Stimulated activated CD8-positive, alpha-beta memory T cell treated with anti-CD3 and anti-CD28 coated beads, Interleukin-4, amount 100 ng/mL, for 1 hour (primary cell): Measurements from ENCODE around the gene DYTN.

Source experiments
- DNase-seq, 2 donors: peaks; one replicate each; pipeline ENCODE4 v3.0.0-alpha.2; 2020; ENCODE audit warnings: low read depth in 2 of 2, low spot score in 1 of 2

DYTN gene

DNA sequence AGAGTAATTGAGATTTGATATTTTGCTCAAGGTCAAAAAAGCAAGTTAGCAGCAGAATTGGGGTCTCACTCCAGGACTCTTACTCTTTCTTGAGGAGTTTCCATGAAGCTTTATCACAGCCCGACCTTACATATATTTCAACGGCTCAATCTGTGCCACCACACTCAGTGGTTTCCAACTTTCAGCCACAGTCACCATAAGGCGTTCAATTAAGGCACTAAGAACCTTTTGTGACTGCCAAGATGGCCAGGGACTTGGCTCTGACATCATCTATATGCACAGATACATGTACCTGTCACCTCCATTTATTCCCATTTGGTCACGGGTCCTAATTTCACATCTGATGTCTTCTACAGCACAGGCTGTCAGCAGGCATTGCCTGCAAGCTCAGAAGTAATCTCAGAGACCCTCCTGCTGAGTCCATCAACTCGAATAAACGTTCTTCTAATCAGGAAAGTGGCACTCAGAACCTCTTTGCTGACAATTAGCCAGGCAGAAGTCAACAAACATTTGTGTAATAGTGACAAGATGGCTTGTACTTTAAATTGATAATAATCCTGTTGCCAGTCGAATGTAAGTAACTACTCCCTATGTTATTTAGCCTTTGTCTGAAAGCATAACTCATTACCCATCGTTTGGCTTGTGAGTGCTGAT is 16.1 kb downstream of the DYTN start:
- DNase-seq, result no peak

DNA sequence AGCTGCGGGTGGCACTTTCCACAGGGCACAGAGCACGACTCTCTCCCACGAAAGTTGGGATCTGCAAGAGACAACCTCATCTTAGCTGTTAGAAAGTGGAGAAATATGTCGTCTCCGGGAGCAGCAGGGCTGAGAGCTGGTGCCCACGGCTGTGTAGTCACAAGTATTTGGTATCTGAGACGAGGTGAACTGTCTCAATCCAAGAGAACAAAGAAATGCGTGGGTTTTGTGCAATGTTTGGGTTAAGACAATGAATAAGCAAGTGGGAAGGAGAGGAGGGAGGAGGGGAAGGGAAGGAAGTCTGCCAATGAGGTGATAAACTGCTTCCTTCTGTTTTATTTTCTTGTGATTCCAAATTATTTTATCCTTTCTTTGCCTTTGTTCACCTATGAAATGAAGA is 18.0 kb downstream of the DYTN start:
- DNase-seq, result no peak

DNA sequence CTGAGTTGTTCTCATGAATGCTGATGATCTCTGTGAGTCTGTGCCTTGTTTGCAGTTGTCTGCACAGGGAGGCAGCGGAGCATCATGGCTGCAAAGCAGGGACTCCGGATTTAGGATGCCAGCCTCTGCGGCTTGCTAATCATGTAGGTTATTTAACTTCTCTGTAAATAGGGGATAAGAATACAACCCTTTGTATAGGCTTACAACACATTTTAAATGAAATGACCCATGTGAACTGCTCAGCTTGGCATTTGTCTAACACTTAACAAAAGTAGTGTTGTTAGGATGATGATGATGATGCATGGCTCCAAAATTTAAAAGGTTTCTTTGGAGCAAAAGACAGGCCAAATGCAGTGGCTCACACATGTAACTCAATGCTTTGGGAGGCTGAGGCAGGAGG is 19.4 kb downstream of the DYTN start:
- DNase-seq, result no peak

DNA sequence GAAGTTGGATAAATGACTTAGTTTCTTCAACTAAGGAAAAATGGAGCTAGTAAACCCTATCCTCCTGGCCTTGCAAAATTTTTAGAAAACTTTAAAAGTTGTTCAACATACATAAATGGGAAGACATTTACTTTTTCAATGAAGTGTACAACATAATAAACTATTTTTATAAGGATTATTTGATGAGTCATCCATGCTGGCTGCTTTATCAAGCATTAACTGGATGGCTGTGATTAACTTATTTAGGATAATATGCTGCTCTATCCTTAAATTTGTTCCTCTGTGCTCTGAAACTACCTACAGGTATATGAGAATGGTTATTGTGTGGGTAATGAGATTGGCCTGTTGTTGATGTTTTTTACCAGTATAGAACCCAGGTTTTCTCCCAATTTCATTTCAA is 21.3 kb downstream of the DYTN start:
- no peak for DNase-seq

DNA sequence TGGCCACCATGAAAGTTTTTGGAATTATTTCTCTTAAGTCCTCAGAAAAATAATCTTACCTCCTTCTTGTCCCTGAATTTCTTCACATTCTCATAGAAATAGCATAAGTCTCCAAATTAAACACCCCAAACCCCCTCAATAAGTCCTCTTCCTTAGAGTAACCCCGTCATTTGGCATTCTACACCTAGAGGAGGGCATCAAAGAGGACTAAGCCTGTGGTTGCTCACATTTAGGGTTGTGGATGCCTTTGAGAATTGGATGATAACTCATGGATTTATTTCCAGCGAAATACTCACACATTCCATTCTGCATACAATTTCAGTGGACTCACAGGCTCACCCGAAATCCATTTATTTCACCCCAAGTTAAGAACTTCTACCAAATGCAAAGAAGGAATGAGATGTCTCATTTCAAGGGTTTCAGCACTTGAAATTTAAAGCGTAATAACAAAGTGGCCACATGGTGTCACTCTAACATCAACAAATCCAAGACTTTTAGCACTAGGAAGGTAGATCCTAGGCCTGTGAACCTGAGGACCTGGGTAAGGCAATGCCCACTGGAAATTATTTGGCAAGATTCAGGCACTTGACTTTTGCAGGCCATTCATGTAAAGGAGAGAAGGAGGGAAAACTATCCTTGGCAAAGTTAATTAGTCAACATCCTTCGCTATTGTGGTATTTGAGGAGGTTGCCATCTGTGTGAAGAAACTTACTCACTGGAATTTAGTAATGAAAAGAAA is 24.6 kb downstream of the DYTN start:
- DNase-seq, result no peak

DNA sequence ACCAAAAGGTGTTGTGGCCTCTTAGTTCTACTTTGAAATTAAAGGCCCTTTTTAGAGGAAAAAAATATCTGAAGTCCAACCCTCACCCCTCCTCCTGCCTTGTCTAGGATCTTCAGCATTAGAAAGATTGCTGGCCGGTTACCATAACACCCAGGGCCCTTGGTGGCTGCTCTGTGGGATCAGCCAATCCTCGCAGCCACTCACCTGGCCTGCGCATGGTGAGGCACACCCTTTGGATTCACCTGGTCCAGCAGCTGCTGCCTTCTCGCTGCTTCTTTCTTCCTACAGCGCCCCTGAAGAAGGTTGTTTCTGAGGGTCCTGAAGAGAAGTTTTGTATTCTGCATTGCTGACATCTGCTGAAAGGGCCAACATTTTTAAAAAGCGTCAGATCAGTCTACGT is 25.2 kb downstream of the DYTN start:
- DNase-seq, result no peak

DNA sequence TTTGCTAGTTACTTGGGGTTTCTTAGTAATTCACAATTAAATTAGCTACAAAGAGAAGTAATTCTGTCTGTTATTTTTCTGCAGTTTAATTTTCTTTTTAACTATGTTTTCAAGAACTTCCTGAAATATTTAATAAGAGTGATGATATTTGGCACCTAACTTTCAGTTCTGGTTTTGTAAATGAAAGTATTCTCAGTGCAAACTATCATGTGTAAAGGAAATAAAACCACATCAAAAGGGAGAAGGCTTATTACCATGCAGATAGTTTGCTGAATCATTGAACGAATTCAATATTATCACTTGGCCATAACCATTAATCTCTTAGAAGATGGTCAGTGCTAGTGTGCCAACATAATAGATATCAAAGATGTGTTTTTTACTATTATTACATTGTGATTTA is 29.2 kb downstream of the DYTN start:
- no peak for DNase-seq

DNA sequence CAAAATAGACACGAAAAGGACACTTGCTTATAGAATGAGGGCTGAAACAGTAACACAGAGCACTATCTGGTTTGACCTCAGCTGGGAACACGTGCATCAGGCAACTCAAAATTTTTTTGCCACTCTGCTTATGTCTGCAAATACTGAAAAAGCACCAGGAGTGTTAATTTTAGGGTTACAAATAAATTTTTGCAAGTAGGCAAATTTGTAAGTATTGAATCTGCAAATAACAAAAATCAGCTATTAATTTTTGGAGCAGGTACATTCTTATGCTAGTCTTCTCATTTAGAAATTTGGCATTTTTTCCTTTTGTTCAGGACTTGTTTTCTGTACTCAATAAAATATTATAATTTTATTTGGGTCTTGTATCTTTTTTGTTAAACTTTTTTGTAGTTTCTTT is 29.7 kb downstream of the DYTN start:
- DNase-seq, result no peak

- no peak for DNase-seq
These were observed 34.6 kb downstream of the DYTN start for GRCh38 chr2:206683546-206683945.

- DNase-seq, result no peak
These were observed 47.5 kb downstream of the DYTN start for GRCh38 chr2:206670531-206671319.

- no peak for DNase-seq
These were observed 52.9 kb downstream of the DYTN start for GRCh38 chr2:206665251-206665650.

DNA sequence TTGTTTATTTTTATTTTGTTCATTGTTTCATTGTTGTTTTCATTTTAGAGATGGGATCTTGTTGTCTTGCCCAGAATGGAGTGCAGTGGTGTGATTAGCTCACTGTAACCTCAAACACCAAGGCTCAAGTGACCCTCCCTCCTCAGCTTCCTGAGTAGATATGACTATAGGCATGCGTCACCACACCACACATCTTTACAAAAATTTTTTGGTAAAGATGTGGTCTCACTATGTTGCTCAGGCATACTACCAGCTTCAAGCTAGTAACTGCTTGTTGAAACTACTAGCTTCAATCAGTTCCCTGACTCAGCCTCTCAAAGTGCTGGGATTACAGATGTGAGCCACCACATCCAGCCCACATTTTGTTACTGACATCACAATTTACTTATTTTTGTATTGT is 61.1 kb downstream of the DYTN start:
- DNase-seq, result no peak

GRCh38 chr2:206647985-206648384 is 70.2 kb downstream of the DYTN start:
- DNase-seq, result no peak

DNA sequence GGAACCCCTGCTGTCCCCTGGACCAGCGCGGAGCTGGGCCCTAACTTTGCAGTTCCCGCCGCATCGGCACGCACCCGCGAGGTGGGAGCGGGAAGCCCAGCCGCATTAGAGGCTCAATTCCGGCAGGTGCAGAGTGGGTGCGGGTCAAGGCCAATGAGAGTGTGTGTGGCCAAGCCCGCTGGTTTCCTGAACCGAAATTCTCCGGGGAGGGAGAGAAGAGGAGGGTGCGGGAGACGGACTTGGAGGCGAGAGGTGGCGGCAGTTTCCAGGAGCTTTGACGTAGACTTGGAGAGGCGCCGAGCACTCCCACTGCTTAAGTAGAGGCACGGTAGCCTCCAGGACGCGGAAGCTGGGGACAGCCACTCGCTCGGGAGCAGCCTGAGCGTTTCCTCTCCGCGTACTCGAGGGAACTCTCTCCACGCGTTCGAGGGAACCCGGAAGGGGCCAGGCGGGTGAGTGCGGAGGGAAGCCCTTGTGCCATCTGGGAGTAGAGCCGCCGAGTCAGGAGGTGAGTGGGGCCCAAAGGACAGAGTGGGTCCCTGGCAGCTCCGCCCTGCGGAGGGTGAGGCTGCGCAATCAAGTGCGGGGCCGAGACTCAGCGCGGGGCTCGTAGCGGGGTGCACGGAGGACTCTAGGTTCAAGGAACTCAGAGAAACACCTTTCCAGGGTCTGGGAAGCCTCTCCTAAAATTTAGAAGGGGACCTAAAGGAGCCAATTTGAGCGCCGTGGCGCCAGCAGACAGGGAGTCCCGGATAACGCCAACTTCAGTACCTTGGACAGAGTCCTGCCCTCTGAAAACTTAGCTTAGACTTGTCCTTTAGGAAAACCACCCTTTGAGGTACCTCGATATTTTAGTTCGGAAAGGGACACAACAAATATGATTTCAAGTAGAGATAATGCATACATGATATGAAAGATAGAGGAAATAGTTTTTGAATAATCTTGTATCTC is 75.8 kb downstream of the DYTN start, which contains the start of gene FAM237A:
TSS of gene FAM237A (plus strand) at position 413 of the 951 bp plus-strand sequence. CDS start 1,750 bp downstream, outside the sequence.
- no peak for DNase-seq

DNA sequence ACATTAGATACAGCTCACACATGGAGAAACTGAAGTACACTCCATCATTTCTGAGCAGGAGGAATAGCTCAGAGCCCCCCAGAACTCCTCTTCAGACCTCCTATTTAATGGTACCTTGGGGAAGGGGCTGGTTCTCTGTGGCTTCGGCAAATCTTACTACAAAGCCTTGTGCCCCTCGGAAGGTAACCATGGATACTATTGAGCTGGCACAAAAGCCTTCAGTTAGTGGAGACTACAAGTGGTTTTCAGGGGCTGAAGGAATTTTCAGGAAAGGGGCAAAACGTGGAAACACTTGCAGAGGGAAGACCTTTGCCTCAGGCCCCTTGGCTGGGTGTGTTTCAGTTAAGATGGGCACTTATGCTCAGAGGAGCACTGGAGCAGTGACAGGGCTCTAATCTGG is 77.0 kb downstream of the DYTN start:
- no peak for DNase-seq

GRCh38 chr2:206639636-206640035 is 78.6 kb downstream of the DYTN start:
- DNase-seq, result no peak

GRCh38 chr2:206635015-206635414 is 83.2 kb downstream of the DYTN start:
- DNase-seq, result no peak

GRCh38 chr2:206631340-206631739 is 86.9 kb downstream of the DYTN start:
- DNase-seq, result no peak

- no peak for DNase-seq
These were observed 90.6 kb downstream of the DYTN start for GRCh38 chr2:206627632-206628031.

- no peak for DNase-seq
These were observed 92.1 kb downstream of the DYTN start for GRCh38 chr2:206626108-206626507.

DNA sequence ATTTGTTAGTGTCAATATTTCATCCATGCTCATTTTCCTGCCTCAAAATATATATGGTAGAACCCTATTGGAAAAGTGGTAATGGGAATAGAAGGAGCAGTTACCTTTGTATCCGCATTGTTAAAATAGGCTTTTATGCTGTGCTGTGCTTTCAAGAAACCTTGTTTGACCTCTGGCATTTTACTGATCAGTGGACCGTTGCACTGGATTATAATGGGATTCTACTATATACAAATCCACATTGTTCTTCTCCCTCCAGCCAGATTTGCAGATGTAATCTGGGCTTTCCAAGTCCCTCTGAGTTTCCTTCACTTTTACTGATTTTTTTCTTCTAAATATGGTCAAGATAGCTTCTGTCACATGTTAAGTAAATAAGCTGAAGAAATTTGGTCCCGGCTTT is 99.2 kb downstream of the DYTN start:
- DNase-seq, result no peak
